Type B pancreatic cell (in vitro differentiated cells): ENCODE data around the gene LLCFC1. TPM values are rescaled to one million over a fixed set of nuclear protein-coding genes. Genes with fewer than 3 reads are reported as not detected.

Source experiments
- DNase-seq: peaks from one replicate; pipeline ENCODE4 v3.0.0; 2021; ENCODE audit warnings: mixed read lengths; ENCODE audit not compliant: unreplicated experiment; ENCODE audit errors: extremely low spot score
- H3K27ac Mint-ChIP-seq: 2 replicates; pipeline ENCODE4 v1.8.0; 2021; ENCODE audit warnings: mild to moderate bottlenecking, mixed read lengths
- H3K27me3 Mint-ChIP-seq: 2 replicates; pipeline ENCODE4 v1.8.0; 2021; ENCODE audit warnings: mixed read lengths
- H3K36me3 Mint-ChIP-seq: 2 replicates; pipeline ENCODE4 v1.8.0; 2021; ENCODE audit warnings: mixed read lengths
- H3K4me1 Mint-ChIP-seq: one replicate; pipeline ENCODE4 v1.8.0; 2021; ENCODE audit warnings: mixed read lengths; ENCODE audit not compliant: unreplicated experiment
- H3K4me3 Mint-ChIP-seq: 2 replicates; pipeline ENCODE4 v1.8.0; 2021; ENCODE audit warnings: mild to moderate bottlenecking, mixed read lengths
- H3K9me3 Mint-ChIP-seq: 2 replicates; pipeline ENCODE4 v1.8.0; 2021; ENCODE audit warnings: mixed read lengths
- total RNA-seq: library from RNA; stranded (reverse); gene quantifications from 2 replicates; pipeline ENCODE4 v1.2.1, GENCODE V29; 2021; ENCODE audit warnings: low replicate concordance
- TF ChIP-seq, protein P1 (sequence below): fragments of 200-600 bp; sonication (generic); conservative IDR thresholded peaks from 2 replicates; pipeline ENCODE4 v1.5.0; 2021; ENCODE audit warnings: antibody characterized with exemption, mild to moderate bottlenecking

Gene LLCFC1
- total RNA-seq, 1 donor from 2014 or later = not detected

DNA sequence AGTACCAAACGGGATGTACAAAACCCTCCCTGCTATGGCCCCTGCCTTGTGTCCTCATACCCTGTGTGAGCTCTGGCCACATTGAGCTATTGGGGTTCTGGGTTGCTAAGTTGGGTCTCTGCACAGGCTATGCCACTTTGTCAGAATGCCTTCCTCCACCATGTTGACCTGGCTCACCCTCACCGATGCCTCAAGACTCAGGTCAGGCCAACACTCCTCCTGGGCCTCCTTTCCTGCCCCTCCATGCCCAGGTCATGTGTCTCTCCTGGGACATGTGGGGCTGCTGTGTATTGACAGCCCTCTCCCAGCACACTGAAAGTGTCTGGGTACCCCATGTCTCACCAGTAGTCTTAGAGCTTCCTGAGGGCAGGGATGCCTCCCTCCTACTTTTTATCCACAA, 20.4 kb upstream of the LLCFC1 start:
- Mint-ChIP-seq H3K36me3 (no peaks in the 10 kb centered on the region), H3K27ac (no peak overlapping the region), H3K4me3 (no peak overlapping the region), H3K9me3 (no peaks in the 10 kb centered on the region), H3K27me3 (no peaks in the 10 kb centered on the region), H3K4me1 (no peaks in the 10 kb centered on the region)
- DNase-seq = no peak
- TF ChIP-seq, protein P1, sequence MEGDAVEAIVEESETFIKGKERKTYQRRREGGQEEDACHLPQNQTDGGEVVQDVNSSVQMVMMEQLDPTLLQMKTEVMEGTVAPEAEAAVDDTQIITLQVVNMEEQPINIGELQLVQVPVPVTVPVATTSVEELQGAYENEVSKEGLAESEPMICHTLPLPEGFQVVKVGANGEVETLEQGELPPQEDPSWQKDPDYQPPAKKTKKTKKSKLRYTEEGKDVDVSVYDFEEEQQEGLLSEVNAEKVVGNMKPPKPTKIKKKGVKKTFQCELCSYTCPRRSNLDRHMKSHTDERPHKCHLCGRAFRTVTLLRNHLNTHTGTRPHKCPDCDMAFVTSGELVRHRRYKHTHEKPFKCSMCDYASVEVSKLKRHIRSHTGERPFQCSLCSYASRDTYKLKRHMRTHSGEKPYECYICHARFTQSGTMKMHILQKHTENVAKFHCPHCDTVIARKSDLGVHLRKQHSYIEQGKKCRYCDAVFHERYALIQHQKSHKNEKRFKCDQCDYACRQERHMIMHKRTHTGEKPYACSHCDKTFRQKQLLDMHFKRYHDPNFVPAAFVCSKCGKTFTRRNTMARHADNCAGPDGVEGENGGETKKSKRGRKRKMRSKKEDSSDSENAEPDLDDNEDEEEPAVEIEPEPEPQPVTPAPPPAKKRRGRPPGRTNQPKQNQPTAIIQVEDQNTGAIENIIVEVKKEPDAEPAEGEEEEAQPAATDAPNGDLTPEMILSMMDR = no peak

DNA sequence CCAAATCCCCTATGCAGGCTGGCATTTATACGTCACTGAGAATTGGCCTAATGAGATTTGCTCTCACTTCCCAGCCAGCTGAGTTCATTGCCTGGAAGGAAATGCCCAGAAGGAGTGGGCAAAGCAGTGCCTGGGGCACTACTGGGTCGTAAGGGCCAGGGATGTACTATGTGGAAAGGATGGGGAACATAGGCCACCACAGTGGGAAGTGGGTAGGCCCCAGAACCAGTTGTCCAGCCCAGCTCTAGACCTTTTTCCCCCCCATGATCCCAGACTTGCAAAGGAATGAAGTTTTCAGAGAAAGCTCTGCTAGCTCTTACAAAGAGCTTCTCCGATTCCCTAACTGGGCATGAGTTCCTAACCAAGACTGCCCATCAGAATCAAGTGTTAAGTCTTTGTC, 19.6 kb upstream of the LLCFC1 start:
- Mint-ChIP-seq H3K36me3 (no peaks in the 10 kb centered on the region), H3K27ac (no peak overlapping the region), H3K9me3 (no peaks in the 10 kb centered on the region), H3K4me3 (no peak overlapping the region), H3K27me3 (no peaks in the 10 kb centered on the region), H3K4me1 (no peaks in the 10 kb centered on the region)
- DNase-seq = no peak
- TF ChIP-seq, protein P1 = no peak

DNA sequence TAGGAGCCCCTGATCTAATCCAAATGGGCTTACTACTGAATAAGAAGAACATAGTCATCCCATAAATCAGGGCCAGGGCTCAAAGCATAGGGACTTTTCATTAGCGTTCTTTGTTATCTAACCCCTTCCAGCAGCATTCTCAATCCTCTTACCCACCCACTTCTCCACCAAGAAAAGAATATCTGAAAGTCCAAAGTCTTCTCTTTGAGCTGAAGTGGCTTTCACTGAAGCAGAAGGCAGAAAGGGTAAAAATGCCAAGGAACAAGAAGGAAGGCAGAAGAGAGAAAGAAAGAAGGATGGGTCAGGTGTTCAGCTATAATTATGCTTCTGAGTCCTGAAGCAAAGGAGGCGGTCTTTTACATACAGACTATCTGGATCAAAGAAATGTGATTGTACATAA, 15.9 kb upstream of the LLCFC1 start:
- Mint-ChIP-seq H3K27ac (peak overlapping the region; percentile 54), H3K4me1 (no peaks in the 10 kb centered on the region), H3K36me3 (no peaks in the 10 kb centered on the region), H3K4me3 (no peak overlapping the region), H3K9me3 (peaks cover 5% of the 10 kb centered on the region), H3K27me3 (no peaks in the 10 kb centered on the region)
- TF ChIP-seq, protein P1 = no peak
- no peak for DNase-seq

DNA sequence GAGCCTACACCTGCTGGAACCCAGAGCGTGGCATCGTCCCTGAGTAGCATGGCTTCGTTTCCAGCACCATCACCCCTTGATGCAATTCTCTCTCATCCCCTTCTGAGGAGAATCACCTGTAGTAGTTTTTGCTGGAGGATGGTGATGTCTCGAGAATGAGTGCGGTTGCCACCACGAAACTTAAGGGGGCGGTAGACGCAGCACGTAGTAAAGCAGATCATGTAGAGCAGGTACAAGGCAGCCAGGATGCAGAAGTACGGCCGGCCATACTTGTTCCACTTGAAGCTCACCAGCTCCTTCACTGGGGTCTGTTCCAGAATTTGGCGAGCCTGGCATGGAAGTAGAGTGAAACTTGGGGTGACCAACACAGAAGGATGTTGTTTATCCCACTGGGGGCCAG, 13.9 kb upstream of the LLCFC1 start:
- TF ChIP-seq, protein P1 = peak; percentile 22
- Mint-ChIP-seq H3K27me3 (peaks cover 1% of the 10 kb centered on the region), H3K27ac (no peak overlapping the region), H3K4me3 (no peak overlapping the region), H3K36me3 (no peaks in the 10 kb centered on the region), H3K4me1 (no peaks in the 10 kb centered on the region), H3K9me3 (peaks cover 5% of the 10 kb centered on the region)
- DNase-seq = no peak

- DNase-seq = no peak
- TF ChIP-seq, protein P1 = no peak
- no peak overlapping the region for H3K27ac Mint-ChIP-seq
- peaks cover 5% of the 10 kb centered on the region for H3K9me3 Mint-ChIP-seq
- no peak overlapping the region for H3K4me3 Mint-ChIP-seq
- H3K27me3 Mint-ChIP-seq = peaks cover 4% of the 10 kb centered on the region
- no peaks in the 10 kb centered on the region for H3K36me3 Mint-ChIP-seq
- H3K4me1 Mint-ChIP-seq = no peaks in the 10 kb centered on the region
These were observed 12.1 kb upstream of the LLCFC1 start for GRCh38 chr7:142927085-142927745.

DNA sequence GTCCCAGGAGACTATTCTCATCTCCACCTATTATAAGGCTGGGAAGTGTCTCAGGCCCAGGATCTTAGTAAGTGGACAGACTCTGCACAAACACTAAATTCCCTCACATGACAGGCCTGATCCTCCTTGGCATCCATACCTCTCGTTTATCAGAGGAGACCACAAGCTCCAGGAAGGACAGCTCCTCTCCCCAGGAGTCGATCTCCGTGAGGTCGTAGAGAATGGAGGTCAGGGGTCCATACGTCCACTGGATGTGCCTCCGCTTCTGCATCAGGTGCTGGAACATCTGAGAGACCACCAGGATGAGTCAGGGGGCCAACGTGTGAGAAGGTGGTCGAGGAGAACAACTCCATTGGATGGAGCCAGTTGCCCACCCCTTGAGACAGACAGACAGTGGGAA, 11.3 kb upstream of the LLCFC1 start:
- Mint-ChIP-seq H3K27me3 (peaks cover 7% of the 10 kb centered on the region), H3K4me1 (no peaks in the 10 kb centered on the region), H3K9me3 (peaks cover 5% of the 10 kb centered on the region), H3K36me3 (no peaks in the 10 kb centered on the region), H3K27ac (no peak overlapping the region), H3K4me3 (no peak overlapping the region)
- no peak for DNase-seq
- TF ChIP-seq, protein P1 = no peak
